Measurements from ENCODE around the gene VAMP5.
A peak's percentile ranks its signal among the peaks of the same experiment; 100 is the strongest.

The VAMP5 gene

DNA sequence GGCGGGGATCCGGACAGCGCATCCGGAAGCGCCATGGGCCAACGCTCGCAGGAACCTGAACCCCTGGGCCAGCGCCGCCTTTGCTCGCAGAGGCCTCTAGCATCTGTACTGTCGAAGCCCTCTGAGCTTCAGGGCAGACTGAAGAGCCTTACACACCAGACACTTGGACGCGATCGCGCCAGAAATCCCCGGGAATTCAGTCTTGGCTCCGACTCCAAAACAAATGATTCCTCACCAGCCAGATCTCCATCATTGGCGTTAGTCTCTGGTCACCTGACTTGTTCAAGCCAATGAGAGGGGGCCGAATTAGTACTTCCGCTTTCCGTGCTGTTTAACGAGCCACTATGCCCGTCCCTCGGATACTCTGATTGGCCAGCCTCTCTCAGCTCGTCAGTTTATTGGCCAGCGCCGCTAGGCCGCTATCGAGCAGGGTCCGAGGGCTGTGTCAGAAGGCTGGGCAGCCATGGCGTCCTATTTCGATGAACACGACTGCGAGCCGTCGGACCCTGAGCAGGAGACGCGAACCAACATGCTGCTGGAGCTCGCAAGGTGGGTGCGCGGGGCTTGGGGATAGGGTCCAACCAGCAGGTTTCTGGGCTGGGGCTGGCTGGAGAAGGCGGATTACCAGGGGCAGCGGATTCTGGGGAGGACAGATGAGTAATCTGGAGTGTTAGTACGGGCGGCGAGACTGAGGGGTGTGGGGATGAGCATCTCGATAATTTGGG is 11.2 kb downstream of the VAMP5 start, which contains the start of gene RNF181:
Gene RNF181 (plus strand): TSS at position 445 of the 725 bp plus-strand sequence. CDS start 19 bp downstream, at position 464.
- TF ChIP-seq, protein P1, sequence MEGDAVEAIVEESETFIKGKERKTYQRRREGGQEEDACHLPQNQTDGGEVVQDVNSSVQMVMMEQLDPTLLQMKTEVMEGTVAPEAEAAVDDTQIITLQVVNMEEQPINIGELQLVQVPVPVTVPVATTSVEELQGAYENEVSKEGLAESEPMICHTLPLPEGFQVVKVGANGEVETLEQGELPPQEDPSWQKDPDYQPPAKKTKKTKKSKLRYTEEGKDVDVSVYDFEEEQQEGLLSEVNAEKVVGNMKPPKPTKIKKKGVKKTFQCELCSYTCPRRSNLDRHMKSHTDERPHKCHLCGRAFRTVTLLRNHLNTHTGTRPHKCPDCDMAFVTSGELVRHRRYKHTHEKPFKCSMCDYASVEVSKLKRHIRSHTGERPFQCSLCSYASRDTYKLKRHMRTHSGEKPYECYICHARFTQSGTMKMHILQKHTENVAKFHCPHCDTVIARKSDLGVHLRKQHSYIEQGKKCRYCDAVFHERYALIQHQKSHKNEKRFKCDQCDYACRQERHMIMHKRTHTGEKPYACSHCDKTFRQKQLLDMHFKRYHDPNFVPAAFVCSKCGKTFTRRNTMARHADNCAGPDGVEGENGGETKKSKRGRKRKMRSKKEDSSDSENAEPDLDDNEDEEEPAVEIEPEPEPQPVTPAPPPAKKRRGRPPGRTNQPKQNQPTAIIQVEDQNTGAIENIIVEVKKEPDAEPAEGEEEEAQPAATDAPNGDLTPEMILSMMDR (IDR thresholded peaks at IDR 0.05; ENCODE audit: low read depth, low read length, missing control alignments), result no peak
- in situ Hi-C loops (cut with HindIII; ENCODE audit: low sequenced_read_pairs), result no loop called here
- peak within 1 kb of the TSS; percentile 86 for H3K4me3 ChIP-seq (ENCODE audit: low read depth, low read length)
- peak; percentile 99 for DNase-seq (ENCODE audit: low read depth)

DNA sequence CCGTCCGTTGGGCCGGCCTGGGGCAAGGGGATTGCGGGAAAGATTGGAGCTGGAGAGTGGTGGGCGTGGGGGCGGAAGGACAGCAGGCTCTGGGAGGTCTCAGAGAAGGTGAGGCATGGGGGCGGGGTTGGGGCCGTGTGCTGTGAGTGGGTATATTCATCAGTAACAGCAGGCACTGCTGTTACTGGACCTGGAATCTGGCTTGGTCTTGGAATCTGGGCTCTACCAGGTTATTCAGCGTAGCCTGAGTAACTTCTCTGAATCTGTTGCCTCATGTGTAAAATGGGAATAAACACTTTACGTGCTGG is 11.7 kb downstream of the VAMP5 start:
- DNase-seq (ENCODE audit: low read depth), result no peak
- TF ChIP-seq, protein P1 (IDR thresholded peaks at IDR 0.05; ENCODE audit: low read depth, low read length, missing control alignments), result no peak
- peak overlapping the region; percentile 86 for H3K4me3 ChIP-seq (ENCODE audit: low read depth, low read length)
- in situ Hi-C loops (cut with HindIII; ENCODE audit: low sequenced_read_pairs), result no loop called here

DNA sequence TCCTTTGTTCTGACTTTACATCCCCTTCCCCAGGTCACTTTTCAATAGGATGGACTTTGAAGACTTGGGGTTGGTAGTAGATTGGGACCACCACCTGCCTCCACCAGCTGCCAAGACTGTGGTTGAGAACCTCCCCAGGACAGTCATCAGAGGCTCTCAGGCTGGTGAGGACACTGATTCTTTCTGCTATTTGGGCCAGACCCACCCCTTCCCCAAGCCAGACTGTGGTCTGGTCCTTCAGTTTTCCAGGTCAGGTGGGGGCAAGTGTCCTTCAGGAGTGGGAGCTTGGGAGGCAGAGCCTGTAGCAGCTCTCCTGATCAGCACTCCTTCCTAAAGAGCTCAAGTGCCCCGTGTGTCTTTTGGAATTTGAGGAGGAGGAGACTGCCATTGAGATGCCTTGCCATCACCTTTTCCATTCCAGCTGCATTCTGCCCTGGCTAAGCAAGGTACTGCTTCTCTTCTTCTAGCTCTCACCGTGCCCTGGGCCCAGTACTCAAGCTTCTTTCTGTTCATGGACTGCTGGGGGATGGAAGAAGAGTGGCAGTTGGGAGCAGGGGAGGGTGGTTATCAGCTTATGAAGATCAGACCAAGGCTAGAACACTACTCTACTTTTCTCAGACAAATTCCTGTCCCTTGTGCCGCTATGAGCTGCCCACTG is 12.4 kb downstream of the VAMP5 start:
- in situ Hi-C loops (cut with HindIII; ENCODE audit: low sequenced_read_pairs), result no loop called here
- TF ChIP-seq, protein P1 (IDR thresholded peaks at IDR 0.05; ENCODE audit: low read depth, low read length, missing control alignments), result no peak
- peak overlapping the region; percentile 86 for H3K4me3 ChIP-seq (ENCODE audit: low read depth, low read length)
- DNase-seq (ENCODE audit: low read depth), result no peak

DNA sequence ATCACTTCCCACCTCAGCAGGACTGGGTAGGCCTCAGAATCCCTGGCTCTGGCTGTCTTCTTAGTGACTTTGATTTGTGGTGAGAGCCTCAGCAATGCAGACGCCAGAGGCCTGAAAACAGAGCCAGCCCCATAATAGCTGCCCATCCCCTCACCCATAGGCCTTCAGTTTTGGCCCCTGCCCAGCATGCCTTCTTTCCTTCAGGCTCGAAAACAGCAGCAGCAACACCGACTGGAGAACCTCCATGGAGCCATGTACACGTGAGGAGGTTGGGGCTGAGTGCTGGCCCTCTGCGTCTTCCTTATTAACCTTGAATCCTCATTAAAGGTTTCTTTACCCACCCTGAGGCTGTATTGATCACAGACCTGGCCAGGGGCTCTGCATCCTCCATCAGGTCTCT is 13.0 kb downstream of the VAMP5 start:
- TF ChIP-seq, protein P1 (IDR thresholded peaks at IDR 0.05; ENCODE audit: low read depth, low read length, missing control alignments), result no peak

DNA sequence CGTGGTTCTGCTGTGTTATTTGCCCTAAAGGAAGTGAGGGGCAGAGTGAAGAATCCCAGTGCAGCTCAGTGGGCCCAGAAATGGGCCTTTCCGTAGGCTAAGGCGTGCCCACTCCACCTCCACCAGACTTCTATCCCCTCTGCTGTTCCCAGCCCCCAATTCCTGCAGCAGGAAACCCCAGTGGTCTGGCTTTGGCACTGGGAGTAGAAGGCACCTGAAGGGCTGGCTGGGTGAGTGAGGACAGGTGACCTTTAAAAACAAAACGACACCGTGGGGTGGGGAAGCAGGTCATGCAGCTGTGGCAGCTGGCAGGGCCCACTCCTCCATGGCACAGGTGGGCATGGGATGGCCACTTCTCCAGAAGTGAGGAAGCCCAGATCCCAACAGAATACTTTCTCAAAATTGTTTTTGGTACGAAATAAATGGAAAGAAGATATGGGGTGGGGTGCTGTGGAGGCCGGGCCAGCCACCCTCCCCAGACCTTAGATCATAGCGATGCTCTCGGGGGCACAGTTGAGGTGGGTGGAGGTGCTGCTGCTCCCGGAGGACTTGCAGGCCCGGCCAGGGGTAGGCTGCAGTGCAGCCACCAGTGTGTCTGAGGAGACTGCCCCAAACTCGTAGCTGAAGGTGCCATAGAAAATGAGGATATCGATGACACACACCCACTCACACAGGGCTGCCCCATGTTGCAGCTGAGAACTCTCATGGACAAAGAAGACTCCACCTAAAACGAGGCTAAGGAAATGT is 14.5 kb downstream of the VAMP5 start:
- TF ChIP-seq, protein P1 (IDR thresholded peaks at IDR 0.05; ENCODE audit: low read depth, low read length, missing control alignments), result no peak
- no peak for DNase-seq (ENCODE audit: low read depth)
- no peak overlapping the region for H3K4me3 ChIP-seq (ENCODE audit: low read depth, low read length)
- in situ Hi-C loops (cut with HindIII; ENCODE audit: low sequenced_read_pairs), result no loop called here

More for the DNA sequence above, 13.0 kb downstream of the VAMP5 start:
- in situ Hi-C loops (cut with HindIII; ENCODE audit: low sequenced_read_pairs), result no loop called here
- H3K4me3 ChIP-seq (ENCODE audit: low read depth, low read length), result no peak overlapping the region
- DNase-seq (ENCODE audit: low read depth), result no peak

DNA sequence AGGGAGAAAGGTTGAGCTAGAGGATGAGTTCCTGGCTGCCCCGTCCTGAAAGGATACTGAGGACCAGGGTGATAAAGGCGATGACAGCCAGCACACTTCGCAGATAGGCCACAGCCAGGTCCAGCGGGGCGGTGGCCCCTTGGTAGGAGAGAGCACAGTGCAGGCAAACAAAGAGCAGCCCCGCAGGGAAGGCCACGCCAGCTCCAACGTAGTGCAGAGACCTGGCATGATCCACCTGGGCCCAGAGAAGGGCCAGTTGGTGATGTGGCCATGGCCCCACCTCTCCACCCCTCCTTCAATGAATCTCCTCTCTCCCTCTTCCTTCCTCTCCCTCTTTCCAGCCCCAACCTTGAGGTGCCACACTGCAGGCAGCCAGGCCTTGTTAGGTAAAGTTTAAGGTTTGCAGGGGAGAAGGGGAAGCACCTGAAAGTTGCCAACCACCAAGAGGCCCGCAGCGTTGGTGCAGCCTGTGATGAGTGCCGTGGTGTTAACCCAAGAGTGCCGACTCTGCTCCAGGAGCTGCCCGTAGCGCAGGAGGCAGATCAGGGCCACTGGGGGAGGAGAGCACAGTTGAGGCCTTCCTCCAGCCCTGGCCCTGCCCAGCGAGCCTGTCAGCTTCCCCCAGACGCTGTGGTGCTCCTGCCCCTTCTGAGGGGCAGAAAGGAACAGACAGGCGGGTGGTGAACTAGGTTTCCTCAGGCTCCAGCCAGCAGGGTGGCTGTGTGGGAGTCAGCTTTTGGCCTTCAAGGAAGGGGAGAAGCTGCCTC is 15.4 kb downstream of the VAMP5 start:
- H3K4me3 ChIP-seq (ENCODE audit: low read depth, low read length), result no peak overlapping the region
- DNase-seq (ENCODE audit: low read depth), result no peak
- in situ Hi-C loops (cut with HindIII; ENCODE audit: low sequenced_read_pairs), result loop anchor here (5.0 kb wide), 1 partner anchor 108 kb away; no protein-coding TSS in a partner anchor
- TF ChIP-seq, protein P1 (IDR thresholded peaks at IDR 0.05; ENCODE audit: low read depth, low read length, missing control alignments), result no peak
